ENCODE results near the gene ZNF443.
"Not testable (repeated sequence)": the region's sequence is repeated elsewhere in the genome, so short reads cannot be mapped to it uniquely, and the experiment has no call there.

ZNF443 gene

GRCh38 chr19:12448808-12449207 is 8.0 kb upstream of the ZNF443 start:
- no peak for DNase-seq (ENCODE audit: extremely low read depth, low read depth)
- no peak for TF ChIP-seq CTCF (IDR thresholded peaks at IDR 0.05; ENCODE audit: low read depth, low read length)

DNA sequence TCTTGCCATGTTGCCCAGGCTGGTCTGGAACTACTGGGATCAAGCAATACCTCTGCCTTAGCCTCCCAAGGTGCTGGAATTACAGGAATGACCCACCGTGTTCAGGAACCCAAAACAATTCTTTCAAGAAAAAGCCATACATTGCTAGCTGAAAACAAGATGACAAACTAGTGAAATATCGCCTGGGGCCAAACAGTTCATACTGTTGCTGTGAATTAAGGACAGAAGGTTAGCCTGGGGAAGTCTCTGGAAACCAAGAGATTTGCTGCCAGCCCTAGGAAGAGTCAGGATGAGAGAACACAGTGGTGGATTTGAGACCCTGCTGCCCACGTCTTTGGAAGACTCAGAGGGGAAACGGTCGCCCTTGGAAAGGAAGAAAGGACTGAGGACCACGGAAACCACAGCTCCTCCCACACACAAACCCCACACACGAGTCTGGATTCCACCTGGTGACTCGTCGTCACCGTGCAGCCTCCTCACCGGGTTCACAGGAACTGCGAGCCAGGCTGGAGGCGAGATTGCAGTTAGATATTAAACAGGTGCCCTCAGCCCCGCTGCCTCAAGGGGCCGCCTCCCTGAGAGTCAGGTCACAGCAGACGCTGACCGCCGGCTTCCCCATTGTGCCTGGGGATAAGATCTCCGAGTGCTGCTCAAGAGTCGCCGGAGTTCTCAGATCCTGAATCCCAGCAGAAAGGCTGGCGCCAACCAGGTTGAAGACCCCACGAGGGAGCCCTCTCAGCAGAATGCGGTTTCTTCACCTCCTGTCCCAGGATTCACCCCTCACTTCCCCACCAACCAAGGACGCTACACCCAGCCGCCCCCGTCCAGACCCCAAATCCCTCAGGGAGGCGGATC is 908 bp downstream of the ZNF443 start:
- not testable (repeated sequence) for DNase-seq (ENCODE audit: extremely low read depth, low read depth)

DNA sequence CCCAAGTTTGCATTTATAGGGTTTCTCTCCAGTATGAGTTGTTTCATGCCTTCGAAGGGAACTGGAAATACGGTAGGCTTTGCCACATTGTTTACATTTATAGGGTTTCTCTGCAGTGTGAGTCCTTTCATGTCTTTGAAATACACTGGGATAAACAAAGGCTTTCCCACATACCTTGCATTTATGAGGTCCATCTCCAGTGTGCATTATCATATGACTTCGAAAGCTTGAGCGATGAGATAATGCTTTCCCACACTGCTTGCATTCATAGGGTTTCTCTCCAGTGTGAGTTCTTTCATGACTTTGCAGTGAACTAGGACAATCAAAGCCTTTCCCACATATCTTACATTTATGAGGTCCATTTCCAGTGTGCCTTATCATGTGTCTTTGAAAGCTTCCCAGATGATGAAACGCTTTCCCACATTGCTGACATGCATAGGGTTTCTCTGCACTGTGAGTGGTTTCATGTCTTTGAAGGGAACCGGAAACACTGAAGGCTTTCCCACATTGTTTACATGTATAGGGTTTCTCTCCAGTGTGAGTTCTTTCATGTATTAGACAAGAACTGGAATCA is 10.0 kb downstream of the ZNF443 start:
- not testable (repeated sequence) for DNase-seq (ENCODE audit: extremely low read depth, low read depth)

DNA sequence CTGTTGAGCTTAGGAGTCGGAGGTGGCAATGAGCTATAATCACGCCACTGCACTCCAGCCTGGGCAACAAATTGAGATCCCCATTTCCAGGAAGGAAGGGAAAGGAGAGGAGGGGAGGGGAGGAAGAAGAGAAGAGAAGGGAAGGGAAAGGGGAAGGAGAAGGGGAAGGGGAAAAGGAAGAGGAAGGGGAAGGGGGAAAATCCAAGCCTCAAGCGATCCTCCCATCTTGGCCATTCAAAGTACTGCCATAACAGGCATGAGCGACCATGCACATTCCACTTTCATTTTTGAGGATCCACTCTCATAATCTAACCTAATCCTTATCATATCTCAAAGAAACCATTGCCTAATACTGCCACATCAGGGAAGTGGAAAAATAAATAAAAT is 14.9 kb downstream of the ZNF443 start:
- no peak for TF ChIP-seq CTCF (IDR thresholded peaks at IDR 0.05; ENCODE audit: low read depth, low read length)
- DNase-seq (ENCODE audit: extremely low read depth, low read depth) = no peak

- no peak for DNase-seq (ENCODE audit: extremely low read depth, low read depth)
- no peak for TF ChIP-seq CTCF (IDR thresholded peaks at IDR 0.05; ENCODE audit: low read depth, low read length)
Measured at GRCh38 chr19:12425236-12425887, 15.5 kb downstream of the ZNF443 start.

DNA sequence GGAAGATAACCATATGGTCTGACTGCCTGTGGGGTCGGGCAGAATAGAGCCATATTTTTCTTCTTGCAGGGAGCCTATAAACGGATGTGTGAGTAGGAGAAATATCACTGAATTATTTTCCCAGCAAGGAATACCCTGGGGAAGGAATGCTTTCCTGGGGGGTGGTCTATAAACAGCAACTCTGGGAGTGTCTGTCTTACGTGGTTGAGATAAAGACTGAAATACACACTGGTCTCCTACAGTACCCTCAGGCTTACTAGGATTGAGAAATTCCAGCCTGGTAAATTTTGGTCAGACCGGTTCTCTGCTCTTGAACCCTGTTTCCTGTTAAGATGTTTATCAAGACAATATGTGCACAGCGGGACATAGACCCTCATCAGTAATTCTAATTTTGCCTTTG is 23.5 kb downstream of the ZNF443 start:
- not testable (repeated sequence) for DNase-seq (ENCODE audit: extremely low read depth, low read depth)

DNA sequence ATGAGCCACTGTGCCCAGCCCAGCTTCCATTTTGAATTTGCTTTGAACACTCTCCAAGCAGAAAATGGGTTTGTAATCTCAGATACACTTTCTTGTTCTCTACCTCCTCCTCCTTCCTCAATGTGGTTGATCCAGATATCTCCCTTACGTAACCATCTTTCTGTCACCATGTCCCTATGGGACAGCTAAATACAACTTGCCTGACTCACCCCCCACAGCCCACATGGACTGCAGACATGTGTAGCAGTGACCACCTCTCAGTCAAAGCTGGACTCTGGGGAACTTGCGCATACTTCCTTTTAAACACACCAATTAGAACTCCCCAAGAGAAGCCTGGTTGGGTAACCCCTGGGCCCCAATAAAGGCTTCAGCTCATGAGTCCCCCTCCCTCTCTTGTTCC is 28.9 kb downstream of the ZNF443 start:
- TF ChIP-seq CTCF (IDR thresholded peaks at IDR 0.05; ENCODE audit: low read depth, low read length) = no peak
- DNase-seq (ENCODE audit: extremely low read depth, low read depth) = no peak

- peak; percentile 84 for DNase-seq (ENCODE audit: extremely low read depth, low read depth)
- no peak; the same call in none of the 2 replicates for TF ChIP-seq CTCF (IDR thresholded peaks at IDR 0.05; ENCODE audit: low read depth, low read length)
Measured at GRCh38 chr19:12400633-12401502, 40.0 kb downstream of the ZNF443 start, which contains the start of gene ZNF799. TSS of gene ZNF799 (minus strand) at chr19:12401271. CDS start at chr19:12401070, 201 bp downstream.

DNA sequence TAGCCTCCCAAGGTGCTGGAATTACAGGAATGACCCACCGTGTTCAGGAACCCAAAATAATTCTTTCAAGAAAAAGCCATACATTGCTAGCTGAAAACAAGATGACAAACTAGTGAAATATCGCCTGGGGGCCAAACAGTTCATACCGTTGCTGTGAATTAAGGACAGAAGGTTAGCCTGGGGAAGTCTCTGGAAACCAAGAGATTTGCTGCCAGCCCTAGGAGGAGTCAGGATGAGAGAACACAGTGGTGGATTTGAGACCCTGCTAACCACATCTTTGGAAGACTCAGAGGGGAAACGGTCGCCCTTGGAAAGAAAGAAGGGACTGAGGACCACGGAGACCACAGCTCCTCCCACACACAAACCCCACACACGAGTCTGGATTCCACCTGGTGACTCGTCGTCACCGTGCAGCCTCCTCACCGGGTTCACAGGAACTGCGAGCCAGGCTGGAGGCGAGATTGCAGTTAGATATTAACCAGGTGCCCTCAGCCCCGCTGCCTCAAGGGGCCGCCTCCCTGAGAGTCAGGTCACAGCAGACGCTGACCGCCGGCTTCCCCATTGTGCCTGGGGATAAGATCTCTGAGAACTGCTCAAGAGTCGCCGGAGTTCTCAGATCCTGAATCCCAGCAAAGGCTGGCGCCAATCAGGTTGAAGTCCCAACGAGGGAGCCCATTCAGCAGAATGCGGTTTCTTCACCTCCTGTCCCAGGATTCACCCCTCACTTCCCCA is 40.8 kb downstream of the ZNF443 start:
- DNase-seq (ENCODE audit: extremely low read depth, low read depth) = not testable (repeated sequence)

DNA sequence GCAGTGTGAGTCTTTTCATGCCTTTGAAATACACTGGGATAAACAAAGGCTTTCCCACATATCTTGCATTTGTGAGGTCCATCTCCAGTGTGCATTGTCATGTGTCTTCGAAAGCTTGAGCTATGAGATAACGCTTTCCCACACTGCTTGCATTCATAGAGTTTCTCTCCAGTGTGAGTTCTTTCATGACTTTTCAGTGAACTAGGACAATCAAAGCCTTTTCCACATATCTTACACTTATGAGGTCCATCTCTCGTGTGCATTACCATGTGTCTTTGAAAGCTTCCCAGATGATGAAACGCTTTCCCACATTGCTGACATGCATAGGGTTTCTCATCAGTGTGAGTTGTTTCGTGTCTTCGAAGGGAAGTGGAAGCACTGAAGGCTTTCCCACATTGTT is 49.7 kb downstream of the ZNF443 start:
- not testable (repeated sequence) for DNase-seq (ENCODE audit: extremely low read depth, low read depth)

DNA sequence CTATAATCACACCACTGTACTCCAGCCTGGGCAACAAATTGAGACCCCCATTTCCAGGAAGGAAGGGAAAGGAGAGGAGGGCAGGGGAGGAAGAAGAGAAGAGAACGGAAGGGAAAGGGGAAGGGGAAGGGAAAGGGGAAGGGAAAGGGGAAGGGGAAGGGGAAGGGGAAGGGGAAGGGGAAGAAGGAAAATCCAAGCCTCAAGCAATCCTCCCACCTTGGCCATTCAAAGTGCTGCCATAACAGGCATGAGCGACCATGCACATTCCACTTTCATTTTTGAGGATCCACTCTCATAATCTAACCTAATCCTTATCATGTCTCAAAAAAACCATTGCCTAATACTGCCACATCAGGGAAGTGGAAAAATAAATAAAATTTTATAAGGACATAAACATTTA is 54.5 kb downstream of the ZNF443 start:
- DNase-seq (ENCODE audit: extremely low read depth, low read depth) = not testable (repeated sequence)
